Spleen (tissue), 11 donors: ENCODE data around the gene AQP12B. TPM values are rescaled to one million over a fixed set of nuclear protein-coding genes. Genes with fewer than 3 reads are reported as not detected.

Experiments
- DNase-seq: peaks from one replicate; pipeline ENCODE4 v3.0.0-alpha.2; 2020
- H3K27ac ChIP-seq, 8 donors: fragments of 200-600 bp; sonication (generic) in 7 of 8; 1 replicate in 4 of 8; 2 replicates in 4 of 8; pipeline versions ENCODE4 v1.5.0 to v1.8.0; 2016 to 2021; ENCODE audit warnings: inconsistent platforms in 4 of 8, mild to moderate bottlenecking in 4 of 8, moderate library complexity in 1 of 8
- H3K27me3 ChIP-seq, 7 donors: fragments of 200-600 bp; sonication (generic) in 6 of 7; replicated peaks in 1 of 7; 1 replicate in 4 of 7; 2 replicates in 3 of 7; pipeline versions ENCODE4 v1.5.0 to v1.8.0; 2016 to 2021; ENCODE audit warnings: inconsistent platforms in 3 of 7, mild to moderate bottlenecking in 1 of 7
- H3K36me3 ChIP-seq, 6 donors: fragments of 200-600 bp; sonication (generic) in 5 of 6; 1 replicate in 4 of 6; 2 replicates in 2 of 6; pipeline versions ENCODE4 v1.5.0 to v1.8.0; 2016 to 2021; ENCODE audit warnings: inconsistent platforms in 2 of 6
- H3K4me1 ChIP-seq, 6 donors: fragments of 200-600 bp; sonication (generic) in 5 of 6; 1 replicate in 3 of 6; 2 replicates in 3 of 6; pipeline versions ENCODE4 v1.5.0 to v1.8.0; 2016 to 2021; ENCODE audit warnings: inconsistent platforms in 3 of 6
- H3K4me3 ChIP-seq, 8 donors: fragments of 200-600 bp; sonication (generic) in 7 of 8; 1 replicate in 4 of 8; 2 replicates in 4 of 8; pipeline versions ENCODE4 v1.5.0 to v1.8.0; 2016 to 2021; ENCODE audit warnings: inconsistent platforms in 4 of 8, mild to moderate bottlenecking in 4 of 8, moderate library complexity in 2 of 8
- H3K9me3 ChIP-seq, 8 donors: fragments of 200-600 bp; sonication (generic) in 7 of 8; 1 replicate in 4 of 8; 2 replicates in 4 of 8; pipeline versions ENCODE4 v1.5.0 to v1.8.0; 2016 to 2021; ENCODE audit warnings: inconsistent platforms in 4 of 8
- CTCF ChIP-seq, 11 experiments: fragments of 200-600 bp in 7 of 11; fragments of 450-650 bp in 4 of 11; sonication (generic) in 4 of 11; IDR thresholded peaks in 8 of 11; conservative IDR thresholded peaks in 3 of 11; 1 replicate in 7 of 11; 2 replicates in 4 of 11; pipeline versions ENCODE4 v1.4.0 to v1.8.0; 2016 to 2021; ENCODE audit warnings: antibody characterized with exemption in 11 of 11, inconsistent platforms in 4 of 11, mild to moderate bottlenecking in 1 of 11
- POLR2A ChIP-seq, 3 donors: fragments of 450-650 bp; IDR thresholded peaks; one replicate each; pipeline ENCODE4 v1.5.1; 2017; ENCODE audit warnings: antibody characterized with exemption in 3 of 3, mild to moderate bottlenecking in 1 of 3
- POLR2AphosphoS5 ChIP-seq, 3 donors: sonication (generic); formaldehyde crosslinking; IDR thresholded peaks; one replicate each; pipeline ENCODE4 v1.5.1; 2017; ENCODE audit warnings: antibody characterized with exemption in 3 of 3
- WGBS, 5 donors: extraction: QIAGEN DNeasy Blood & Tissue Kit in 3 of 5; methylation state at CpG; one replicate each; pipeline versions ENCODE4 v1.1.5 to v1.1.7; 2013 to 2018; 5-methylcytosine and 5-hydroxymethylcytosine counted together
- intact Hi-C: fragments of 100-400 bp; cut with DNase I; formaldehyde crosslinking; loops from one replicate; pipeline ENCODE4 v1.15.0; 2023; ENCODE audit warnings: low total_unique reads
- polyA plus RNA-seq, 3 donors: library from polyadenylated mRNA; stranded (reverse); fragments of 200-250 nt; gene quantifications; one replicate each; pipeline ENCODE4 v1.2.1, GENCODE V29; 2013
- total RNA-seq, 7 donors: library from RNA; depleted of rRNA in 3 of 7; stranded (reverse); fragments of >200 nt in 3 of 7; fragmentation: NEBNext Ultra II Directional in 4 of 7; extraction: Animal tissue kit (Norgen Biotek cat#: 25700) in 4 of 7; gene quantifications; one replicate each; pipeline versions ENCODE4 v1.1.0 to v1.2.1, GENCODE V29; 2016 to 2021
- donor health status: healthy with polysubstance abuse.
- donor health status: DM: no; HTN: no; CAD: no; lungs with moderate emphysema.
- donor health status: DM: no; HTN: no; CAD: no.
- donor health status: Bipolar disorder and iron deficiency.
- donor health status: healthy.
- donor health status: DM: no; HTN: no; CAD: no.
- donor health status: DM: yes; HTN: yes; CAD: no.

AQP12B gene
- total and polyA plus RNA-seq, 10 donors, result 0.03 to 1.8 (median 0.95) TPM; not detected in 7

GRCh38 chr2:240726876-240727275 is 44.2 kb upstream of the AQP12B start:
- no peaks in the 10 kb centered on the region for H3K4me1 ChIP-seq
- intact Hi-C loops, result no loop called here
- peaks cover 0 to 36% (median 0%) of the 10 kb centered on the region in 7 donors for H3K27me3 ChIP-seq
- no peak overlapping the region for H3K27ac ChIP-seq
- no peak for DNase-seq
- H3K36me3 ChIP-seq, result no peaks in the 10 kb centered on the region
- no peak for TF ChIP-seq POLR2AphosphoS5 (IDR thresholded peaks at IDR 0.05)
- no peak for TF ChIP-seq CTCF (IDR thresholded peaks at IDR 0.05 in 8 of 11, conservative IDR thresholded peaks at IDR 0.05 in 3 of 11)
- no peak for TF ChIP-seq POLR2A (IDR thresholded peaks at IDR 0.05)
- WGBS, 5 donors, result 83 to 90% (median 87%) methylated on average over 14 of the region's 14 CpGs
- H3K4me3 ChIP-seq, result no peak overlapping the region
- H3K9me3 ChIP-seq, result no peaks in the 10 kb centered on the region

GRCh38 chr2:240725671-240726070 is 43.0 kb upstream of the AQP12B start:
- intact Hi-C loops, result no loop called here
- Histone ChIP-seq H3K27ac (no peak overlapping the region), H3K4me1 (no peaks in the 10 kb centered on the region), H3K27me3 (peaks cover 0 to 35% (median 0%) of the 10 kb centered on the region in 7 donors), H3K36me3 (no peaks in the 10 kb centered on the region), H3K4me3 (no peak overlapping the region), H3K9me3 (no peaks in the 10 kb centered on the region)
- TF ChIP-seq POLR2AphosphoS5 (IDR thresholded peaks at IDR 0.05) (no peak), POLR2A (IDR thresholded peaks at IDR 0.05) (no peak), CTCF (IDR thresholded peaks at IDR 0.05 in 8 of 11, conservative IDR thresholded peaks at IDR 0.05 in 3 of 11) (no peak)
- 69 to 77% (median 76%) methylated on average over 5 to 7 of the region's 7 CpGs for WGBS, 5 donors
- no peak for DNase-seq

- no peaks in the 10 kb centered on the region for H3K4me1 ChIP-seq
- no peak for DNase-seq
- no peaks in the 10 kb centered on the region for H3K36me3 ChIP-seq
- 72 to 93% (median 83%) methylated on average over 7 to 12 of the region's 12 CpGs for WGBS, 5 donors
- peaks cover 0 to 31% (median 0%) of the 10 kb centered on the region in 7 donors for H3K27me3 ChIP-seq
- no peak for TF ChIP-seq CTCF (IDR thresholded peaks at IDR 0.05 in 8 of 11, conservative IDR thresholded peaks at IDR 0.05 in 3 of 11)
- no peak for TF ChIP-seq POLR2A (IDR thresholded peaks at IDR 0.05)
- TF ChIP-seq POLR2AphosphoS5 (IDR thresholded peaks at IDR 0.05), result no peak
- no peaks in the 10 kb centered on the region for H3K9me3 ChIP-seq
- intact Hi-C loops, result no loop called here
- H3K27ac ChIP-seq, result no peak overlapping the region
- no peak overlapping the region for H3K4me3 ChIP-seq
Observed at GRCh38 chr2:240725266-240725665, 42.6 kb upstream of the AQP12B start.

DNA sequence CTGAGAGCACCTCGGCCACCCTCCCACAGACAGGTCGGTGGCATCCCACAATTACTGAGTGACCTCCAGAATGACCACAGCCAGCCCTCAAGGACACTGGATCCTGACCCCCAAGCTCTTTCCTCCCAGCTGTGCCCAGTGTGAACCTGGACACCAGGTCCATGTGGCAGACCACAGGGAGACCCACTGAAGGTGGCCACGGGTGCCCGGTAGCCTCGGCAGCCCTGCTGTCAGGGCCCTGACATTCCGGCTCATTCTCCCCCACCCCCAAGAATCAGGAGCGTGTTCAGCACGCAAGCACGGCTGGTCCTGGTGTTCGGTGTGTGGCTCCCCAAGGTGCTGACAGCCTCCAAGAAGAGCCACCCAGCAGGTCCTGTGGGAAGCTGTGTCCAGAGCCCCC is 41.7 kb upstream of the AQP12B start:
- Histone ChIP-seq H3K4me1 (no peaks in the 10 kb centered on the region), H3K36me3 (no peaks in the 10 kb centered on the region), H3K27ac (no peak overlapping the region), H3K9me3 (no peaks in the 10 kb centered on the region), H3K4me3 (no peak overlapping the region), H3K27me3 (peaks cover 0 to 23% (median 0%) of the 10 kb centered on the region in 7 donors)
- WGBS, 5 donors, result 90 to 95% (median 92%) methylated on average over 2 to 10 of the region's 10 CpGs
- intact Hi-C loops, result no loop called here
- no peak for TF ChIP-seq POLR2AphosphoS5 (IDR thresholded peaks at IDR 0.05)
- no peak for TF ChIP-seq CTCF (IDR thresholded peaks at IDR 0.05 in 8 of 11, conservative IDR thresholded peaks at IDR 0.05 in 3 of 11)
- TF ChIP-seq POLR2A (IDR thresholded peaks at IDR 0.05), result no peak
- no peak for DNase-seq
